ENCODE data around the gene RNF145.

Gene RNF145

DNA sequence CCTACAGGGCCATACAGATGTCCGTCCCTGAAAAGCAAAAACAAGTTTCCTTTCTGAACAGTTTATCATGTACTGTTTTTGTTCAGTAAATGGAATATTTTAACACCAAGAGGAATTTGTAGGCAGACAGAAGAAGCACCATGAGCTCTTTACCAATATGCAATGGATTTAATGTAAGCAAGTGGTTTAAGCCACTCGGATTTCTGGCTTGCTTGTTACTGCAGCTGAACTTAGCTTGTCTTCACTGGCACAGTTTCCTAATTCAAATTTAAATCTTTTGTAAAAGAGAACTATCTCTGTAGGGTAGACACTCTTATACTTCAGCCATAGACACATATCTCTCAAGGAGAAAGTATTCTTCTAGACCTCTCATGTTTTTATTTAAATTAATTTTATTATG lies 96.9 kb downstream of the RNF145 start:
- no peak for DNase-seq (ENCODE audit: low spot score)
